ENCODE measurements around the gene CCDC184.

DNA sequence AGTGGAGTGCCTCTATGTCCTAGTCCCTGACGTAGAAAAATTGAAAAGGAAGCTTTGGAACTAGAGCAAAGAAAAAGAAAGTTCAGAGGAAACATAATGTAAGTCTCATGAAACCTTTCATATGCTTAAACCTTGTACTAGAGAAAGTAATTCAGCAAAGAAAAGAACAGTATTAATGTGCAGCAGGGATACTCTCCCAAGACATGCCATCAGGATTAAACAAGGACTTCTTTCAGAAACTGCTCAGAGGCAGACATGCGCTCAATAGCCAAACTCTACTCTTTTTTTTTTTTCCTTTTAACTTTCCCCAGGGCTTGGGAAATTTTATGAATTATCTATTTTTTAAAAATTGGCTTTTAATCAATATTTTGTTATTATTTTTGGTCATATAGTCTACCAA is 19.0 kb upstream of the CCDC184 start:
- TF ChIP-seq, protein P1, sequence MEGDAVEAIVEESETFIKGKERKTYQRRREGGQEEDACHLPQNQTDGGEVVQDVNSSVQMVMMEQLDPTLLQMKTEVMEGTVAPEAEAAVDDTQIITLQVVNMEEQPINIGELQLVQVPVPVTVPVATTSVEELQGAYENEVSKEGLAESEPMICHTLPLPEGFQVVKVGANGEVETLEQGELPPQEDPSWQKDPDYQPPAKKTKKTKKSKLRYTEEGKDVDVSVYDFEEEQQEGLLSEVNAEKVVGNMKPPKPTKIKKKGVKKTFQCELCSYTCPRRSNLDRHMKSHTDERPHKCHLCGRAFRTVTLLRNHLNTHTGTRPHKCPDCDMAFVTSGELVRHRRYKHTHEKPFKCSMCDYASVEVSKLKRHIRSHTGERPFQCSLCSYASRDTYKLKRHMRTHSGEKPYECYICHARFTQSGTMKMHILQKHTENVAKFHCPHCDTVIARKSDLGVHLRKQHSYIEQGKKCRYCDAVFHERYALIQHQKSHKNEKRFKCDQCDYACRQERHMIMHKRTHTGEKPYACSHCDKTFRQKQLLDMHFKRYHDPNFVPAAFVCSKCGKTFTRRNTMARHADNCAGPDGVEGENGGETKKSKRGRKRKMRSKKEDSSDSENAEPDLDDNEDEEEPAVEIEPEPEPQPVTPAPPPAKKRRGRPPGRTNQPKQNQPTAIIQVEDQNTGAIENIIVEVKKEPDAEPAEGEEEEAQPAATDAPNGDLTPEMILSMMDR (IDR thresholded peaks at IDR 0.05): no peak
- TF ChIP-seq POLR2A (IDR thresholded peaks at IDR 0.05): no peak
